ENCODE results near the gene LSS. TPM values are rescaled to one million over a fixed set of nuclear protein-coding genes. Genes with fewer than 3 reads are reported as not detected.

Gene LSS
- total RNA-seq, 1 experiment from 2014 or later, result 121 TPM

GRCh38 chr21:46269466-46269865, 40.9 kb upstream of the LSS start:
- H3K9me3 Mint-ChIP-seq (ENCODE audit: unreplicated experiment), result no peaks in the 10 kb centered on the region
- Histone ChIP-seq H3K36me3 (ENCODE audit: control insufficient read depth, insufficient read depth, low read length) (no peaks in the 10 kb centered on the region; the same call in 1 of the 2 replicates), H3K9me3 (no peaks in the 10 kb centered on the region), H3K4me1 (no peaks in the 10 kb centered on the region), H3K27me3 (replicated peaks; ENCODE audit: control insufficient read depth, insufficient read depth, low read length) (no peaks in the 10 kb centered on the region), H3K4me3 (ENCODE audit: low read depth, low read length) (no peak overlapping the region)
- TF ChIP-seq CTCF (IDR thresholded peaks at IDR 0.05; ENCODE audit: insufficient read depth in 1 of 2, low read depth in 1 of 2, low read length in 1 of 2, severe bottlenecking in 1 of 2, unreplicated experiment in 1 of 2), result no peak
- peaks cover 85% of the 10 kb centered on the region for H3K36me3 Mint-ChIP-seq (ENCODE audit: insufficient read depth, unreplicated experiment)
- DNase-seq, result no peak
- H3K27ac Mint-ChIP-seq (ENCODE audit: unreplicated experiment), result no peak overlapping the region
- H3K27me3 Mint-ChIP-seq (ENCODE audit: insufficient read depth, unreplicated experiment), result no peaks in the 10 kb centered on the region
- no peaks in the 10 kb centered on the region for H3K4me1 Mint-ChIP-seq (ENCODE audit: low read depth, unreplicated experiment)
- intact Hi-C loops (cut with micrococcal nuclease; ENCODE audit: unreplicated experiment), result no loop called here
- BruUV-seq (replicated peaks), result no TSS peak
- ChIA-PET POLR2A (no interaction called here), CTCF (no interaction called here)
- H3K4me3 Mint-ChIP-seq (ENCODE audit: unreplicated experiment), result no peak overlapping the region

DNA sequence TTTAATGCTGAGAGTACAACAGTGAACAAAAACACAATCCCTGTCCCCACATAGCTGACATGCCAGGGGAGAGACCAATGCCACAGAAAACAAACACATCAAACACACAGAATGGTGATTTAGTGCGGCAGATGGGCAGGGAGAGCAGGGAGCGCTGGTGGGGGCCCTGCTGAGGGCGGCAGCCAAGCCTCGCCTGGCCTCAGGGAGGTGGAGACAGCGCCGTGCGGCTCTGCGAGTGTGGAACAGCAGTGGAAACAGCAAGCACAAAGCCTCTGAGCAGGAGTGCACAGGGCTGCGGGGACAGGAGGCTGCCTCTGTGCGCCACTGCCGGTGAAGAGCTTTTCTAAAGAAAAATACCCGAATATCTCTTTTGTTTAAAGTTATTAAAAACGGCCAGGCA, 39.8 kb upstream of the LSS start:
- no peaks in the 10 kb centered on the region for H3K27me3 ChIP-seq (replicated peaks; ENCODE audit: control insufficient read depth, insufficient read depth, low read length)
- no peak for TF ChIP-seq CTCF (IDR thresholded peaks at IDR 0.05; ENCODE audit: insufficient read depth in 1 of 2, low read depth in 1 of 2, low read length in 1 of 2, severe bottlenecking in 1 of 2, unreplicated experiment in 1 of 2)
- no peaks in the 10 kb centered on the region for H3K4me1 Mint-ChIP-seq (ENCODE audit: low read depth, unreplicated experiment)
- H3K4me1 ChIP-seq, result no peaks in the 10 kb centered on the region
- no TSS peak for BruUV-seq (replicated peaks)
- H3K9me3 ChIP-seq, result no peaks in the 10 kb centered on the region
- H3K4me3 ChIP-seq (ENCODE audit: low read depth, low read length), result no peak overlapping the region
- H3K36me3 Mint-ChIP-seq (ENCODE audit: insufficient read depth, unreplicated experiment), result peaks cover 81% of the 10 kb centered on the region
- DNase-seq, result no peak
- H3K4me3 Mint-ChIP-seq (ENCODE audit: unreplicated experiment), result no peak overlapping the region
- CTCF ChIA-PET, result no interaction called here
- no peaks in the 10 kb centered on the region for H3K9me3 Mint-ChIP-seq (ENCODE audit: unreplicated experiment)
- H3K36me3 ChIP-seq (ENCODE audit: control insufficient read depth, insufficient read depth, low read length), result no peaks in the 10 kb centered on the region; the same call in 1 of the 2 replicates
- H3K27me3 Mint-ChIP-seq (ENCODE audit: insufficient read depth, unreplicated experiment), result no peaks in the 10 kb centered on the region
- intact Hi-C loops (cut with micrococcal nuclease; ENCODE audit: unreplicated experiment), result no loop called here
- POLR2A ChIA-PET, result no interaction called here
- H3K27ac Mint-ChIP-seq (ENCODE audit: unreplicated experiment), result no peak overlapping the region

DNA sequence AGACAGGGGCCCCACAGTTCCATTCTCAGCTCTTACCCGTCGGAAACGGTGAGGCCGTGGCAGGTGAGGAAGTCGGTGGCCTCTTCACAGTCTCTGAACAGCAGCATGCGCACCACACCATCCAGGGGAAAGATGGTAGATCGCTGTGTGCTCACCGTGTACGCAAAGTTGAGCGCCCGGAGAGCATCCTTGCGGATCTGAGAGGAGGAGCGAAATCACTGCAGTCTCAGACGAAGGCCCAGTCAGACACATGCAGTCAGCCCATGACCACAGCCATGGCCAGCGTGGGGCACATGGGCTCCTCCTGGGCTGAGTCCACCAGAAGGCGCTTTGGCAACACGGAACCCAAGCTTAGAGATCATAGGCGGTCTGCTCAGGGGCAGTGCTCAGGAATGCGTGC, 38.4 kb upstream of the LSS start:
- intact Hi-C loops (cut with micrococcal nuclease; ENCODE audit: unreplicated experiment), result no loop called here
- Histone ChIP-seq H3K27me3 (replicated peaks; ENCODE audit: control insufficient read depth, insufficient read depth, low read length) (no peaks in the 10 kb centered on the region), H3K9me3 (no peaks in the 10 kb centered on the region), H3K4me3 (ENCODE audit: low read depth, low read length) (no peak overlapping the region), H3K36me3 (ENCODE audit: control insufficient read depth, insufficient read depth, low read length) (no peaks in the 10 kb centered on the region; the same call in 1 of the 2 replicates), H3K4me1 (no peaks in the 10 kb centered on the region)
- Mint-ChIP-seq H3K27me3 (ENCODE audit: insufficient read depth, unreplicated experiment) (no peaks in the 10 kb centered on the region), H3K27ac (ENCODE audit: unreplicated experiment) (no peak overlapping the region), H3K36me3 (ENCODE audit: insufficient read depth, unreplicated experiment) (peaks cover 76% of the 10 kb centered on the region), H3K4me3 (ENCODE audit: unreplicated experiment) (no peak overlapping the region), H3K4me1 (ENCODE audit: low read depth, unreplicated experiment) (no peaks in the 10 kb centered on the region), H3K9me3 (ENCODE audit: unreplicated experiment) (no peaks in the 10 kb centered on the region)
- CTCF ChIA-PET, result no interaction called here
- BruUV-seq (replicated peaks), result no TSS peak
- no peak for TF ChIP-seq CTCF (IDR thresholded peaks at IDR 0.05; ENCODE audit: insufficient read depth in 1 of 2, low read depth in 1 of 2, low read length in 1 of 2, severe bottlenecking in 1 of 2, unreplicated experiment in 1 of 2)
- POLR2A ChIA-PET, result interaction anchor here (0.6 kb wide), 1 partner anchor 221 kb away, joined by 4 read pairs; no protein-coding TSS in a partner anchor
- DNase-seq, result no peak
